ENCODE results near the gene ANKMY2.

Gene ANKMY2

GRCh38 chr7:16638282-16639280 lies 7.0 kb downstream of the ANKMY2 start:
- no peak for DNase-seq (ENCODE audit: insufficient read length, low spot score)
- FAIRE-seq = no peak
- TF ChIP-seq CTCF (IDR thresholded peaks at IDR 0.05; ENCODE audit: insufficient read depth, missing control alignments) = no peak

- no peak for FAIRE-seq
- no peak for DNase-seq (ENCODE audit: insufficient read length, low spot score)
- no peak for TF ChIP-seq CTCF (IDR thresholded peaks at IDR 0.05; ENCODE audit: insufficient read depth, missing control alignments)
Observed at GRCh38 chr7:16637379-16637778, 8.2 kb downstream of the ANKMY2 start.

DNA sequence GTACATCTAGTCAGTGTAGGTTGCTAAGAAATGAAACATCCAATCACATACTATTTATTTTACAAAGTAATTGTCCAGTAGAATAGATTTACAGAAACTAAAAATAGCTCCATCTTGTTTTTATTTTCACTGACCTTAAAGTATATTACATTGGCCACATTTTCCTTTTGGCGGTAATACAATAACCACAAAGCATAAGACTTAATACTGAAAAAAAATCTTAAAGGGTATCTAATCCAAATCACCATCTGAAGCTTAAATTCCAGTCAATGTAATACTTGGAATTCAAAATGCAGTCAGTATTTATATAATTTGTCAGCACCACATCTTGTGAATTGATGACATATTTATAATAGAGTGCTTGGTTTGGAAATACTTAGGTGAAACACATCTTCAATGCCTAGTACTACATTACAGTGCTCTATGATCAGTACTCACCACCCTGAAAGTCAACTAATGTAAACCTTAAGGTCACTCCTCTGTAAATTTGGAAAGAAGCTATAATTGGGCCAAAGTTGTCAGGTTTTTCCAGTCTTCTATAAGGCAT lies 8.9 kb downstream of the ANKMY2 start:
- DNase-seq (ENCODE audit: insufficient read length, low spot score) (no peak), FAIRE-seq (peak; percentile 11)
- no peak for TF ChIP-seq CTCF (IDR thresholded peaks at IDR 0.05; ENCODE audit: insufficient read depth, missing control alignments)

- FAIRE-seq (no peak), DNase-seq (ENCODE audit: insufficient read length, low spot score) (no peak)
- TF ChIP-seq CTCF (IDR thresholded peaks at IDR 0.05; ENCODE audit: insufficient read depth, missing control alignments) = no peak
Observed at GRCh38 chr7:16634271-16634738, 11.2 kb downstream of the ANKMY2 start.

GRCh38 chr7:16630654-16631053 lies 14.9 kb downstream of the ANKMY2 start:
- FAIRE-seq (no peak), DNase-seq (ENCODE audit: insufficient read length, low spot score) (no peak)
- no peak for TF ChIP-seq CTCF (IDR thresholded peaks at IDR 0.05; ENCODE audit: insufficient read depth, missing control alignments)

GRCh38 chr7:16627236-16627635 lies 18.3 kb downstream of the ANKMY2 start:
- FAIRE-seq (no peak), DNase-seq (ENCODE audit: insufficient read length, low spot score) (no peak)
- TF ChIP-seq CTCF (IDR thresholded peaks at IDR 0.05; ENCODE audit: insufficient read depth, missing control alignments) = no peak

DNA sequence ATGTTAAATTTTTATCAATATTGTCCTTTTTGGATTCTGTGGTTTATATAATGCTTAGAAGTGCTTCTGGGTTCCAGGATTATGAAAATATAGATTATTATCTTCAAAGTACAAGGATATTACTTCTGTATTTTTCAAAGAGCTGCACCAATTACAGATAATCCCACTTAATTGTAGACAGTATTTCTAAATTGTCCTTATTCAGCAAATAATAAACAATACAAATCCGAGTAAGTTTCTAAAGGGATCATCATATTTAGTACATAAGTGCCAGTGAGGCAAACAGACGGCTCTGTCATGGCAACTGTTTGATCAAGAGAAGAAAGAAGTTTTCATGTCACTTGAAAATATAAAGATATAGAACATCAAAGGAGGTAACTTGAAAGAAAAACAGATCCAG lies 19.2 kb downstream of the ANKMY2 start:
- DNase-seq (ENCODE audit: insufficient read length, low spot score) (no peak), FAIRE-seq (no peak)
- TF ChIP-seq CTCF (IDR thresholded peaks at IDR 0.05; ENCODE audit: insufficient read depth, missing control alignments) = no peak

Measured in D721Med (cell line).